Muscle of leg (tissue), 11 donors: Measurements from ENCODE around the gene RAD51B. TPM values are rescaled to one million over a fixed set of nuclear protein-coding genes. Genes with fewer than 3 reads are reported as not detected.

ENCODE experiments used
- DNase-seq: peaks from one replicate; pipeline ENCODE4 v3.0.0; 2013
- H3K27ac ChIP-seq: one replicate; pipeline ENCODE4 v1.5.1; 2013; ENCODE audit warnings: mild to moderate bottlenecking, low read length, control low read depth
- H3K27me3 ChIP-seq: one replicate; pipeline ENCODE4 v1.6.1; 2013; ENCODE audit warnings: low read length; ENCODE audit not compliant: control insufficient read depth, insufficient read depth
- H3K36me3 ChIP-seq: one replicate; pipeline ENCODE4 v1.6.1; 2013; ENCODE audit warnings: low read length; ENCODE audit not compliant: control insufficient read depth, insufficient read depth
- H3K4me1 ChIP-seq: one replicate; pipeline ENCODE4 v1.6.1; 2013; ENCODE audit warnings: low read length; ENCODE audit not compliant: control insufficient read depth, insufficient read depth
- H3K4me3 ChIP-seq: one replicate; pipeline ENCODE4 v1.5.1; 2013; ENCODE audit warnings: low read length, control low read depth
- H3K9me3 ChIP-seq: replicated peaks from 2 replicates; pipeline ENCODE4 v1.6.1; 2013; ENCODE audit warnings: low read depth, low read length; ENCODE audit not compliant: control insufficient read depth
- WGBS: methylation state at CpG from one replicate; pipeline ENCODE4 v1.1.5; 2013; ENCODE audit warnings: missing lambda C conversion rate; ENCODE audit not compliant: insufficient coverage; 5-methylcytosine and 5-hydroxymethylcytosine counted together
- polyA plus RNA-seq, 8 donors: library from polyadenylated mRNA; unstranded; fragments of 120-200 nt; gene quantifications; one replicate each; pipeline versions ENCODE4 v1.2.1 to v1.2.3, GENCODE V29; 2013; ENCODE audit warnings: inconsistent platforms in 1 of 8, low replicate concordance in 1 of 8; ENCODE audit not compliant: insufficient read length in 8 of 8, insufficient read depth in 1 of 8
- total RNA-seq: library from RNA; stranded (reverse); fragments of 120-200 nt; gene quantifications from one replicate; pipeline ENCODE4 v1.2.4, GENCODE V29; 2013

RAD51B gene
- total and polyA plus RNA-seq, 9 donors, result 6.0 to 16.5 (median 7.2) TPM

DNA sequence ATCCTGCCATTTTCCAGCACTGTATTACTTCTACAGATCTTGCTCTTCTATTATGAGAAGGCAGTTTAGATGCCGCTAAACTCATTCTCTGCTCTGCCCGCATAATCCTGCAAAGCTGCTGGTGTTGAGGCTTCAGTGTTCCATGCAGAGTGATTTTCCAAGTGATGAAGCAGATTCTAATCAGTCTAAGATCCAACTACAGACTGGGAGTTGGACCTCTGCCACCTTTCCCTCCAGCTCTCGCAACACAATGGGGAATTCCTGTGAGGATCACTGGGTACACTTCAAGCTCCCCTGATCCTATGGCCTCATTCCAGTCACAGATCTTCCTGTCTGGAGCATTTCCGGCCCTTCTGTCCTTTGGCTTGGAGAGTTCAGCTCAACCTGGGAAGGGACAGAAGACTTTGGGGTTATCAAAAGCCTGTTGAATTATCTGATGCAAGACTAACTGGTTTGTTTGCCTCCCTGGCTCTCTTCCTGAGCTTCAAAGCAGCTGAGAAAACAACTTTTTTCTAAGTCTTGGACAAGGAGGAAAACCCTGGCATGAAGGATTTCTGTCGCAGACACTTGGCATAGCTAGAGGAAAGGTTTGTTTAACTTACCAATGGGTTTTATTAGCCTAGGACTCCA, 639.4 kb downstream of the RAD51B start:
- H3K36me3 ChIP-seq, result no peaks in the 10 kb centered on the region
- H3K4me1 ChIP-seq, result peaks cover 29% of the 10 kb centered on the region
- peak overlapping the region; percentile 75 for H3K27ac ChIP-seq
- peak; percentile 84 for DNase-seq
- peaks cover 10% of the 10 kb centered on the region for H3K9me3 ChIP-seq
- WGBS, result 36% methylated on average over 3 of the region's 5 CpGs
- H3K4me3 ChIP-seq, result no peak overlapping the region
- H3K27me3 ChIP-seq, result no peaks in the 10 kb centered on the region

DNA sequence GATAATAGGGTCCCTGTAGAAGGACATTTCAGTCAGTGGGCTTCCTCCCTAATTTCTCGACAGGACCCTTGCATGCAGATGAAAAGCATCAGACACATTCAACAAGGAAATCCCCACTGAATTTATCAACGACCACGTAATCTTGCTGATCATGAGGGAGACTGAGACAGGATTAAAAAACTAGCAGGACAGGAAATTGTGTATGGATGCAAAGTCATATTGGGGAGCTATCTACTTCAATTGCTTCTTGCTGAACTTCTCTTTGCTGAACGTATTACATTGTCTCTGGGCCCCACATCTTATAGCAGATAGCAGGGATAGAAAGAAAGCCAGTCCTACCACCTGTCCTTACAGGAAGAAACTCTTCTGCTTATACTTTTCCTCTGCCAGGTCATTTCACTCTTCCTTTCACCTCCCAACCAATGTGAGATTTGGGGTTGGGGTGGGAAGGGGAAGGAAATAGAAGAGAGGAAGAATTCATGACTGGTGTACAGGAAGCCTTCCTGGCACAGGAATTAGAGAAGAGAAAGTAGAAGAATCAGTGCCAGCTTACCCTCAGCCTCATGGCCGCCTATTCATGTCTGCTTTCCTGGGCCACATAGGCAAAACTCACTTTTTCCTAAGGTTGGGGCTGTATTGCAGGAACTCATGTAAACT, 640.0 kb downstream of the RAD51B start:
- DNase-seq, result peak; percentile 59
- Histone ChIP-seq H3K27ac (peak overlapping the region; percentile 75), H3K4me3 (no peak overlapping the region), H3K9me3 (peaks cover 7% of the 10 kb centered on the region), H3K27me3 (no peaks in the 10 kb centered on the region), H3K4me1 (peaks cover 29% of the 10 kb centered on the region), H3K36me3 (no peaks in the 10 kb centered on the region)
- 50% methylated on average over 1 of the region's 5 CpGs for WGBS

GRCh38 chr14:68460541-68460940, 641.0 kb downstream of the RAD51B start:
- Histone ChIP-seq H3K4me1 (peaks cover 29% of the 10 kb centered on the region), H3K36me3 (no peaks in the 10 kb centered on the region), H3K27me3 (no peaks in the 10 kb centered on the region), H3K9me3 (no peaks in the 10 kb centered on the region), H3K27ac (peak overlapping the region; percentile 77), H3K4me3 (no peak overlapping the region)
- 60% methylated on average over 1 of the region's 1 CpG for WGBS
- DNase-seq, result peak; percentile 90

DNA sequence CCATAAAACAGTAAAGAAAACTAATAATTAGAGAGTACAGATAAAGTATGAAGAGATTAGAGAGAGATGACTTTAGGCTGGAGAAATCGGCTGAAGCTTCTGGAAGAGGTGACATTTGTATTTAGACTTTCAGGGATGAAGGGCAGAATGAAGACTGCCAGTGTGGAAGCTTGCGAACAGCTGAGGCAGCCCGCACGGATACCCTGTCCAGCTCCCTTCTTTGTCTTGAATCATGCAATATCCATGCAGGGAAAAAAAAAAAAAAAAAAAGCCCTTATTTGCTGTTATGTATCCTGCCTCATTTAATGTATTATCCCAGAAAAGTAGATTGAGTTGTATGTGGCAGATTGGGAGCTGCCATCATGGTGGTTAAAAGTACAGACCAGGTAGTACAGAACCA, 641.5 kb downstream of the RAD51B start:
- Histone ChIP-seq H3K27ac (peak overlapping the region; percentile 73), H3K4me1 (peaks cover 29% of the 10 kb centered on the region), H3K36me3 (no peaks in the 10 kb centered on the region), H3K4me3 (no peak overlapping the region), H3K9me3 (no peaks in the 10 kb centered on the region), H3K27me3 (no peaks in the 10 kb centered on the region)
- 100% methylated on average over 1 of the region's 4 CpGs for WGBS
- DNase-seq, result no peak

DNA sequence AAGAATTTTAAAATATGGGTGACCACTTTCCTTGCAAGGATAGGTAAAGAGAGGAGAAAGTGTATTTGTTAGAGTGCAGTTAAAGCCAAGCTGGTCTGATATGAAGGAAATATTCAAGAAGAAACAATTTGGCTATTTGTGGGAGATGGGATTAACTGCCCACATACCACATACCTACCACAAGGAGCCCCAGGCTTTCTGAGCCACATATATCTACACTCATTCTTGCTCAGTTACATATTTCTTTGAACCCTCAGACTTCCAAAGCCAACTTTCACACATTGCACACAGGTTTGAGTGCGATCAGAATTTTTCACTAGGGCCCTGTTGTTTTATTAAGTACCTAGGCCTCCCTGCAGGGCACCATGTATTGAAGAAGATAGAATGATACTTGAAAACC, 643.1 kb downstream of the RAD51B start:
- no peaks in the 10 kb centered on the region for H3K36me3 ChIP-seq
- H3K4me3 ChIP-seq, result no peak overlapping the region
- H3K27me3 ChIP-seq, result no peaks in the 10 kb centered on the region
- DNase-seq, result no peak
- H3K4me1 ChIP-seq, result peaks cover 34% of the 10 kb centered on the region
- no CpG with 5 or more reads among the region's 1 CpG for WGBS
- H3K27ac ChIP-seq, result no peak overlapping the region
- no peaks in the 10 kb centered on the region for H3K9me3 ChIP-seq

DNA sequence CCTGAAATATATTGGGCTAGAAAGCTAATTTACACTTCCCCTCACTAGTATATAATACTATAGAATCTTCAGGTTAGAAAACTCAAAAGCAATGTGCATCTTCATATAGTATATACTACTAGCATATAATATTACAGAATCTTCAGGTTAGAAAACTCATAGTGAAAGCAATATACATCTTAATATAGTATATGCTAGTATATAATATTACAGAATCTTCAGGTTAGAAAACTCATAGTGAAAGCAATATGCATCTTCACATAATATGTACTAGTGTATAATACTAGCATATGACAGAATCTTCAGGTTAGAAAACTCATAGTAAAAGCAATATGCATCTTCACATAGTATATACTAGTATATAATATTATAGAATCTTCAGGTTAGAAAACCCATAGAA, 643.7 kb downstream of the RAD51B start:
- Histone ChIP-seq H3K4me3 (no peak overlapping the region), H3K27ac (no peak overlapping the region), H3K4me1 (peaks cover 34% of the 10 kb centered on the region), H3K36me3 (no peaks in the 10 kb centered on the region), H3K27me3 (no peaks in the 10 kb centered on the region), H3K9me3 (no peaks in the 10 kb centered on the region)
- DNase-seq, result no peak

- Histone ChIP-seq H3K9me3 (no peaks in the 10 kb centered on the region), H3K27me3 (no peaks in the 10 kb centered on the region), H3K4me3 (no peak overlapping the region), H3K4me1 (peaks cover 32% of the 10 kb centered on the region), H3K27ac (no peak overlapping the region), H3K36me3 (no peaks in the 10 kb centered on the region)
- DNase-seq, result no peak
These were observed 644.3 kb downstream of the RAD51B start for GRCh38 chr14:68463705-68464374.

DNA sequence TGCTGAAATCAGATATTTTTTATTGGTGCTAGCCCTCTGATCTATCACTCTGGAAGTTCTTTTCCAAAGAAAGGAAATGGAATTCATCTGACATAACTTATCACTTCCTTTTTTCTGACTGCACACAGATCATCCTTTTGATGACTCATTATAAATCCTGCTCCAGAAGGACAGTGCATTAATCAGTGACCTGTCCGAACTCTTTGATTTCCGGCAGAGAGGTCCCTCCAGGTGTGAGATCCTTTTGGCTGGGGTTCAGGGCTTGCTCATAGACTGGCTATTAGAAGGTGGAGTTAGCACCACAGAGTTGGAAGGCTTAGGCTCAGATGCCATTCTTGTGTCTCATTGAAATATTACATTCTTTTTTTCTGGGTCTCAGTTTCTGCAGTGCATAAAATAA, 645.1 kb downstream of the RAD51B start:
- H3K9me3 ChIP-seq, result no peaks in the 10 kb centered on the region
- no peaks in the 10 kb centered on the region for H3K27me3 ChIP-seq
- no peak overlapping the region for H3K27ac ChIP-seq
- DNase-seq, result no peak
- peaks cover 24% of the 10 kb centered on the region for H3K4me1 ChIP-seq
- WGBS, result 66% methylated on average over 2 of the region's 2 CpGs
- H3K4me3 ChIP-seq, result no peak overlapping the region
- no peaks in the 10 kb centered on the region for H3K36me3 ChIP-seq

DNA sequence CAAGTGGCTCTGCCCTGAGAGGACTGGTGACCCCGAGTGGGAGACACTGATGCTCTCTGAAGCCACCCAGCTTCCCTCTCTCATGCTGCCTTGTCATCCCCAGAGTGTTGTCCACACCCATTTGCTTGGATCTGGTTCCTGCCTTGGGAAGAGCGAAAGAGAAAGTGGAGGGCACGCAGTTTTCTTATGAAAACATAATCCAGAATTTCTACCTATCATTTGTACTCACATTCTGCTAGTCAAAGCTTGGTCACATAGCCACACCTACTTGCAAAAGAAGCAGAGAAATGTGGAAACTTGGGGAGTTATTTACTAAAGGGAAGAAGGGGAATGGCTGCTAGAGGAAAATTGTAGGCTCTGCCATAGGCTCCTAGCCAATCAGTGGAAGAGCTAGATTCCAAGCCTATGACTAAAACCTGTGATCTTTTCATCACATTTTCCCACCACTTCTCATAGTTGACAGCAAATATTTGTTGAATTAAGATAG, 647.0 kb downstream of the RAD51B start:
- Histone ChIP-seq H3K4me3 (no peak overlapping the region), H3K4me1 (peaks cover 7% of the 10 kb centered on the region), H3K27me3 (no peaks in the 10 kb centered on the region), H3K36me3 (no peaks in the 10 kb centered on the region), H3K27ac (no peak overlapping the region), H3K9me3 (no peaks in the 10 kb centered on the region)
- peak; percentile 89 for DNase-seq
- WGBS, result no CpG with 5 or more reads among the region's 3 CpGs

DNA sequence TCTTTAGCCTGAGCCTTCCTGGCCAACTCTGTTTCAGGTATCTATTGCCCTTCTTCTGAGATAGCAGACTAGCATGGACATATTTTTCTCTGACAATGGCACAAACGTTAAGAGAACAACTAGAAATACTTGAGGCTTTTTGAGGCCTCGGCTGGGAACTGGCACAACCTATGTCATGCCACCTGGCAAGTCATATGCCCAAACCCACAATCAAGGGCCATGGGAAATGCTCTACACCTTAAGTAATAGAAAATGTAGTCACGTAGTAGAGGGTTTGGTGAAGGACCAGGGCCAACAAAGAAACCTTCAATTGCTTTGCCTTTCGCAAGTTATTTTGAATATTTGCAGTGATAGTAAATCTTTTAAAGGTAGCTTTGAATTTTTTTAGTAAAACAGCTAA, 647.8 kb downstream of the RAD51B start:
- WGBS, result no CpG with 5 or more reads among the region's 4 CpGs
- H3K27me3 ChIP-seq, result no peaks in the 10 kb centered on the region
- H3K4me1 ChIP-seq, result peaks cover 15% of the 10 kb centered on the region
- H3K4me3 ChIP-seq, result no peak overlapping the region
- DNase-seq, result no peak
- no peaks in the 10 kb centered on the region for H3K36me3 ChIP-seq
- no peaks in the 10 kb centered on the region for H3K9me3 ChIP-seq
- no peak overlapping the region for H3K27ac ChIP-seq
